GM19023 (cell line): ENCODE measurements around the gene SPRY2.

Experiments
- ATAC-seq: cut with Tn5 transposase; IDR thresholded peaks from one replicate; pipeline ENCODE4 v1.9.1; 2021; ENCODE audit warnings: mild to moderate bottlenecking, moderate library complexity; ENCODE audit not compliant: unreplicated experiment

SPRY2 gene

DNA sequence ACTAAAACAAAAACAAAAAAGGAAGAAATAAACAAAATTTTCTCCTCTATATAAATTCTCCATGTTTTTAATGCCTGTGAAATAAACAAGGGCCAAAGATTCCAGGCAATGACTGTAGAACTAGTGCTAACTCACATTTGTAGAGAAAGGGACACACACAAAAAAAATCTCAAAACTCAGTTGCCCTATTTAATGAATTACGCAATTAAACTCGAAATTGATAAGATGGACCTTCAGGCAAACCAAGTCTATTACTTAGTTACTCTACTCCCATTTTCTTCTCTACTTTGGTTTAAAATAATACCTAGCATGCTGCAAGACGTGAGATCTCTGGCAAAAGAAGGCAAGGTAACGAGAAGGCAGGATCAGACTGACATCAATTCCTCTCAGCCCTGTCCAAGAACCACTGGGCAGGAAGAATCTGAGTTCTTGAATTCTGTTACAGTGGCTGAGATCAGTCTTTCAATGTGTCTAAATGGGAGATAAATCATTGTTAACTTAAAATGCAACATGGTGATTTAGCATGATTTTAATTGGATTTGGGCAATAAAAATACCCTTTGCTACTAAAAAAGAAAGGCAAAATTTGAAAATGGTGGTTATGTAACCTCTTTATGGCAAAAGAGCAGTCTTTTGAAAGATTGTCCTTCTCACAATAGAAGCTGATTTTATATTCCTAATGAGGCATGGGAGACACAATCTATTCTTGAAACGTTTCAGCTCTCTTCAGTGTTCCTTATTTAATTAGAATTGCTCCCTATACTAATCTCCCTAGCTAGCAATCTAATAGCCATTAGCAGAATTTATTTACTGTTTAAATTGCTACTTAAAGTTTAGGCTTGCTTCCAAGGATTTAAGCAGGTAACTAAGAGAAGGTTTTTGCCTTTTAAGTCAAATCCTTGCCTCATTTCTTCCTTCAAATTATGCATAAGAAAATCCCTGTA is 25.9 kb downstream of the SPRY2 start:
- ATAC-seq: no peak

DNA sequence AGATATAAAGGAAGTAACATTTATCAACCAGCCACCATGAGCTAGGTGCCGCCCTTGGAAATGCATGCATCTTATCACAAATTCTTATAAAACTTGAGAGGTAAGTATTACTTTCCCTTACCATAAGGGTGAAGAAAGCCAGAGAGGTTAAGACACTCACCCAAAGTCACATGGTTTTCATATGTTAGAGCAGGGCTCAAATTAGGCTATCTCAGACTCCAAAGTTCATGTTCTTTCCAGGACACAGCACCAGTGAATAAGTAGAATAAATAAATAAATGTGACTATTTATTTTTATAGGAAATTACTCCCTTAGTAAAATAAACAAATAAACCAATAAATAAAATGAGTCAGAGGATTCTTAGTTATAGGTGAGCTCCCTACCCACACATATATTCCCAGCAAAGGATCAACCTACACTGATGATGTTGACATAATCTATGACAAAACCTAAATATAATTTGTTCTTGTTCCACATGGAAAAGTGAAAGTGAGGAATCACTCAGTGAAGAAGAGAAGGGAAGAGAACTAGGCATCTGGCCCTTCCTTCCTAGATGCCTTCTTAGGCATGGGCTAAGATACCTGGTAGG is 27.2 kb downstream of the SPRY2 start:
- no peak for ATAC-seq

DNA sequence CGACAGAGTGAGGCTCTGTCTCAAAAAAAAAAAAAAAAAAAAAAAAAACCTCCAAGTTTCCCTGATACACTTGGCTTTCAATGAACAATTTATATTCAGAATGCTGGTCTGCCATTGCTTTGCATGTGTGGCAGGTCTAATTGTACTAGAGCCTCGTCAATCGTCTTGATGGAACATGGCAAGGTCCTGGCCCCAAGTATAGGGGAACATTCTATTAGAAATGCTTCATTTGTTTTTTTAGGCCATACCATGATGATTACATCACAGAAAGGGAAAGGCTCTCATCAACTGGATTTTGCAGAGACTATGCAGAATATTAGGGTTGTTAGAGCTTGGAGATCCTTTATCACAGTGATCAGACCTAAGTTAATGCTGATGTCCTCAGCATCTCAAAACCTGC is 28.0 kb downstream of the SPRY2 start:
- no peak for ATAC-seq

DNA sequence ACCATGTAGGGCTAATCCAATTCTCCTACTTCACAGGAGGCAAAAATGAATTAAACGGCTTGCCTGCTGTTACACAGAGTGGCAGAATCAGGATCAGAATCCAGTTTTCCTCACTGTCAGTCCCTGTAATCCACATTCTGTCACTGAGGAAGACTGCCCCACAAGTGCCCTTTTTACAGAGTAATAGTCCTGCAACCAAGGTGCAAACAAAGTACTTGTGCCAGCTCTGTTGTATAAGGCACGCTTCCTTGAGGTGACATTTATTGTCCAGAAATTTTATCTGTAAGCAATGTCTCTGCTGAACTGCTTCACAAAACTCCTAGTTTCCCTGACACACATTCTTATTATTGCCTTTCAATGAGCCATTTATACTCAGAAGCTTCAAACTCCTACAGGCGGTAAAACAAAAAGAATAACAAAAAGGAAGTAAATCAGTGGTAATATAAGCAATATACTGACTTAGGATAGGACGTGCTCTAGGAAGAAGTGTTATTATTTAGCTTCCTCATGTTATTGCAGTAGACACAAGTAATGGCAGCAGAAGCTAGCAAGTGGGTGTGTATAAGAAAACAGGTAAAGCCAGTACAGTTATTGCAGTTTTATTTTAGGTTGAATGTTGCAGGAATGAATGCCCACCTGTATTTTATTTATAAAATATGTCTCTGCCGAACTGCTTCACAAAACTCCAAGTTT is 28.8 kb downstream of the SPRY2 start:
- ATAC-seq: no peak

DNA sequence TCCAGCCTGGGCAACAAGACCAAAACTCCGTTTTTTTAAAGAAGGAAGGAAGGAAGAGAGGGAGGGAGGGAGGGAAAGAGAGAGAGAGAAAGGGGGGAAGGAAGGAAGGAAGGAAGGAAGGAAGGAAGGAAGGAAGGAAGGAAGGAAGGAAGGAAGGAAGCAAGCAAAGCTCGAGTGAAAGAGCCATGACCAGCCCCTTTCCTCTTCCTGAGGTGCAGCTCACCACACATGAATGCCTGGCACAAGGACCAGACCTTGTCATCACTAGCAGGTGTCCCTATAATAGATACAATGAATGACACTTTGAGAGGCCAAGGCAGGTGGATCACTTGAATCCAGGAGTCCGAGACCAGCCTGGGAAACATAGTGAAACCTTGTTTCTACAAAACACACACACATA is 31.0 kb downstream of the SPRY2 start:
- ATAC-seq: no peak

DNA sequence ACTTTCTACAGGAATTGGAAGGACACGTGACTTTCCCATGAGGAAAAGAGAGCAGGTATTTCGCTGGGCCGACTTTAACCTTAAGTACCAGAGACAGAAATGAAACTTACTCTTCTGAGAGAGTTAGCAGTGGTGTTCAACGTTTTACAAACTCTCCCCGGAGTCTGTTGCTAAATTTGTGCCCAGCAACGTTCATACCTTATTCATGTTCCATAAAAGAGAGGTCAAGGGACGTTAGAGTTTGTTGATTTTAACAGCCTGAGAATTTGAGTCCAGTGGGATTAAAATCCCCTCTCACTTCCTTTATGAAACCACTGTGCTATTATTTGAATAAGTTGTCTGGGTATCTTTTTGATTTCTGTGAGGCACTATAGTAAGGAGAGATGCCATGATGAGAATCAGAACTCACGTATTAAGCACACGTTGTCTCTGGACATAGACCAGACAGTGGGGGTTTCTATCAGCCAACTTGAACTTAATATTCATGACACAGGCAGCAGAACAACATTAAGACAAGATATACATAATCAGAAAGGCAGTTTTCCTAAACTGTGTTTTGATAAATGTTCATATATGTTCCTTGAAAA is 33.4 kb downstream of the SPRY2 start:
- ATAC-seq: no peak

DNA sequence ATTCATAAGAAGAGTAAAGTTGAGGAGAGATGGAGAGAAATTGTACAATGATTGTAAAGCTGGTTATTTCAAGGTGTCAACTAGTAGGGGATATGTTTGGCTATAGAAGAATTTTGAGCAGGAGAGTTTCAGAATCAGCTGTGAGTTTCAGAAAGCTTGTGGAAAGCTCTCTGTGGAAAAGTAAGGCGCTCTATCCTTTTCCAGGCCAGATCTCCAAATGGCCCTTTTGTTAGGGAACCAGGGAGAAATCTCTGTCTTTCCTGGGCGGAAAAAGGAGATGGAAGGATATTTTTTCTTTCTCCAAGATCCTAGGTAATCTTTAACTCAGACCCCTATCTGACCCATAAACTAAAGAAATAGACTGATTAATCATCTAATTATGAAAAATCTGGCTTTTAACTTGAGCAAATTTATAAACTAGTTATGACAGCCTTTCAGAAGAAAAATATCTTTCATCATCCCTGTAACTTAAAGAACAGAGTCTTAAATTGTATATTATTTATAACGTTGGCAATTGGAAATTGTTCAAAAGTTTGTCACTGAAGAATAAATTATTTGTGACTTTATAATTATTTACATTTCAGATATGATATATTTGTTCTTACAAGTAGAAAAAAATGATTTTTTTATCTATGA is 34.5 kb downstream of the SPRY2 start:
- no peak for ATAC-seq

DNA sequence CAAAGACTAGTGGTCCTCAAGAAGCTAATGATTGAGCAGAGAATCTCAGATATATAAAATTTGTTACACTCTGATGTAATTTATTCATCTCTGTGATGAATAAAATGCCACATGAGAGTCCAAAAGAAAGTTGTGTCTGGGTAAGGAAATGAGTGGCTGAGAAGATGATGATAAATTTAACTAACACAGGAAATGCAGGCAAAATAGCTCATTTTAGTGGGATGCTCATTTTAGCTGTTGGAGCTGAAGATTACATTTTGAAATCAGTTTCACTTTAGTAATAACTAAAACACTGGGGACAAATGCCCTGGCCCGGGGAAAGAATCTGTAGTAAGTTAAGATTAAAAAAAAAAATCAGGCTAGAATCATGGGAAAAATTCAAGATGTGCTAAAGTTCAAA is 35.2 kb downstream of the SPRY2 start:
- ATAC-seq: no peak

DNA sequence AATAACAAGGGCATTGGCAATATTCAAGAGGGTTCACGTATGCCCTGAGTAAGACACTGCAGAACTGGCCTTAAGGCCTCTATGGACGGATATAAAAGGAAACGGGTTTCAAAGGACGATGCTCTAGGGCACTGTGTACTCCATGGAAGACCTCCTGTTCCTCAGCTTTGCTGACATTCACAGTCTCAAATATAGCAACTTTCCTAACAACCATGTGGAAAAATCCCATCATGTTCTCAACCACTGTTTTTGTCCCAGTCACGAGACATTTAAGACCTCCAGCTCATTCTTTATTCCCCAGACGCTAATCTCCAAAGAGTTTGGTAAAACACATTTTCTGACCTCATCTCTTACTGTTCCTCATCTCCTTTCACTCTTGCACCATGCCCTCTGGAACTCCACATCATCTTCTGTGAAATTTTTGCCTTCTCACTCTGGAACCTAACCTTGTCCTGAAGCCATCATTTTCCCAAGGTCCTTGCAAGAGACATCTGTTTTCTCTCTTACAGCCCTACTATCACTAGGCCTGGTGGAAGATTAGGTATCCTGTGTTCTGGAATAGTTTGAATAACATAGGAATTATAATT is 37.6 kb downstream of the SPRY2 start:
- ATAC-seq: no peak

DNA sequence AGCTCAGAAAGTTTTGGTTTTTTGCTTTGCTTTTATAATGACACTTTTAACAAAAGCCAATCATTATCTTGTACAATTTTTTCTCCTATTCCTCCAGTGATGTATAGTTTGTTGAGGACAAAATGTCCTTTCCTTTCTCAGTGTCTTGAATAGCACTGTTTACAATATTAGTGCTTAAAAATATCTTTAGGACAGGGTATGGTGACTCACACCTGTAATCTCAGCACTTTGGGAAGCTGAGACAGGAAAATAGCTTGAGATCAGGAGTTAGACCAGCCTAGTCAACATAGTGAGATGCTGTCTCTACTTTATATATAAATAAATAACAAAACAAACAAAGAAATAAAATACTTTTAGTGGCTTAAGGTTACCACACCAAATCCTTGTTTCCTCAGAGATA is 41.9 kb downstream of the SPRY2 start:
- no peak for ATAC-seq

DNA sequence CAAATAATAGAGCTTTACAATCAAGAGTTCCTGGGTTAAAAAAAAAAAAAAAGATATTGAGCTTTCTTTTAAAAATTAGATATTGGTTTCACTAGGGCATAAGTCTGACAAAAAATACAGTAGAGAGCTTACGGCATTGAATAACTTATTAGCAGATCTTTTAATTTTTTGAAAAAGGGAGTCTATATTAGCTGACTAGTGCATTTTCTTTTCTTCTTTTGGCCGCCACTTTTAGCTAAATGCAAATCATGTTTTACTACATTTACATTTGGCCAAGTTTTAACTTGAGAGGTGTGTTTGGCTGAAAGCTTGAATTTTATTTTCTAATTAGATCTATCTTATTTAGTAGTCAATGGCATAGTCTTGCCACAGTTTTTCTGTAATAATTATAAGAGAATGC is 43.4 kb downstream of the SPRY2 start:
- no peak for ATAC-seq

DNA sequence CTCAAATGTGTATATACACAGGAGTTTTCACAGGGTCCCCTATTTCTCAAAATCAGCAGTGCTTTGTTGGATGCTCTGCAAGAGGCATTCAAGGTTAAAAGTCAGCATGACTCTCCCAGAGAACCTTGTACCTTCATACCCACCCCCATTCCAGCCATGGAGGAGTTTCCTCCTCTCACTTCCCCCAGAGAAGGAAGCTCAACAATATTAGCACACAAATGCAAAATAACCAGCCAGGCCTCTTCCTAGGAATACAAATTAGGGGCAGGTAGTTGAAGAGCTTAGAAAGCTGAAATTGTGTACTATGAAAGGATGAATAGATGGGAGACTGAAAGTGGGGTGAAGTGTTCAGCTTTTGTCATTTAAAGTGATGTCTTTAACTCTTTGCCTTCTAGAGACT is 43.8 kb downstream of the SPRY2 start:
- no peak for ATAC-seq

DNA sequence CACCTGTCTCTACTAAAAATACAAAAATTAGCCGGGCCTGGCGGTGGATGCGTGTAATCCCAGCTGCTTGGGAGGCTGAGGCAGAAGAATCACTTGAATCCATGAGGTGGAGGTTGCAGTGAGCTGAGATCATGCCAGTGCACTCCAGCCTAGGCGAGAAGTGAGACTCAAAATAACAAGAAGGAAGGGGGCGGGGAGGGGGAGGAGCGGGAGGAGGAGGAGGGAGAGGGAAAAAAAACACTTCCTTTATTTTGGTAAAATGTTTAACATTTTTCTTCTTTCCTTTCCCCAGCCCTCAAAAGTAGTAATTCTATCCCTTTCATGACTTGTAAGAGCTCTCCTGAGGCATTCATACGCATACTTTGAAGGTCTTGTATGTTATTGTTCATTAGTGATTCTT is 44.3 kb downstream of the SPRY2 start:
- no peak for ATAC-seq

DNA sequence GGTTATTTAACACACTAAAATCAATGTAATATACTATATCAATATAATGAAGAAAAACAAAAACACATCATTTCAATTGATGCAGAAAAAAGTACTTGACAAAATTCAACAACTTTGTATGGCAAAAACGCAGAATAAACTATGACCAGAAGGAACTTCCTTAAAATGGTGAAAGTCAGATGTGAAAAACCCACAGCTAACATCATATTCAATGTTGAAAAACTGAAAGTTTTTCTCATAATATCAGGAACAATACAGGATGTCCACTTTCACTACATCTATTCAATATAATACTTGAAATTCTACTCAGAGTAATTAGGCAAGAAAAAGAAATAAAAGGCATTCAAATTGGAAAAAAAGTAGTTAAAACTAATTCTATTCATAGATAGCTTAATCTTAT is 50.3 kb downstream of the SPRY2 start:
- no peak for ATAC-seq
